Ovary (tissue), 9 donors: ENCODE measurements around the gene DHRS3. TPM values are rescaled to one million over a fixed set of nuclear protein-coding genes. Genes with fewer than 3 reads are reported as not detected.

Source experiments
- DNase-seq, 5 donors: peaks; one replicate each; pipeline ENCODE4 v3.0.0-alpha.2; 2019 to 2020
- H3K27ac ChIP-seq, 2 donors: fragments of 200-600 bp; one replicate each; pipeline versions ENCODE4 v1.5.1 to v1.8.0; 2019 to 2022
- H3K27me3 ChIP-seq: fragments of 200-600 bp; one replicate; pipeline ENCODE4 v1.8.0; 2022
- H3K36me3 ChIP-seq: fragments of 200-600 bp; sonication (generic); one replicate; pipeline ENCODE4 v1.5.1; 2019
- H3K4me1 ChIP-seq: one replicate; pipeline ENCODE4 v1.8.1; 2013; ENCODE audit warnings: mild to moderate bottlenecking, moderate library complexity; ENCODE audit not compliant: insufficient read depth
- H3K4me3 ChIP-seq: fragments of 200-600 bp; sonication (generic); one replicate; pipeline ENCODE4 v1.5.1; 2017
- H3K9me3 ChIP-seq, 2 donors: fragments of 200-600 bp in 1 of 2; sonication (generic) in 1 of 2; one replicate each; pipeline versions ENCODE4 v1.5.1 to v1.8.1; 2013 to 2019; ENCODE audit warnings: mild to moderate bottlenecking in 1 of 2, moderate library complexity in 1 of 2
- EP300 ChIP-seq: sonication (generic); formaldehyde crosslinking; IDR thresholded peaks from one replicate; pipeline ENCODE4 v1.6.1; 2017; ENCODE audit warnings: antibody characterized with exemption
- POLR2A ChIP-seq: fragments of 450-650 bp; IDR thresholded peaks from one replicate; pipeline ENCODE4 v1.6.1; 2017; ENCODE audit warnings: antibody characterized with exemption, mild to moderate bottlenecking, moderate library complexity
- WGBS, 3 donors: extraction: QIAGEN DNeasy Blood & Tissue Kit in 1 of 3; methylation state at CpG; one replicate each; pipeline versions ENCODE4 v1.1.5 to v1.1.7; 2013 to 2017; 5-methylcytosine and 5-hydroxymethylcytosine counted together
- intact Hi-C, 4 donors: fragments of 100-400 bp; cut with DNase I; formaldehyde crosslinking; loops; one replicate each; pipeline versions ENCODE4 v1.11.0 to v1.15.1; 2022 to 2023
- polyA plus RNA-seq, 2 donors: library from polyadenylated mRNA; stranded (reverse); fragments of 200-250 nt in 1 of 2; fragments of 350-450 nt in 1 of 2; fragmentation: Illumina TruSeq in 1 of 2; extraction: RNeasy Lipid Tissue Mini Kit (QIAGEN cat#74804) in 1 of 2; gene quantifications; one replicate each; pipeline ENCODE4 v1.2.3, GENCODE V29; 2013 to 2014
- total RNA-seq, 7 donors: library from RNA; depleted of rRNA in 2 of 7; stranded (reverse); fragments of >200 nt in 2 of 7; fragmentation: NEBNext Ultra II Directional in 3 of 7; extraction: Animal tissue kit (Norgen Biotek cat#: 25700) in 3 of 7; gene quantifications; one replicate each; pipeline versions ENCODE4 v1.1.0 to v1.2.4, GENCODE V29; 2016 to 2023
- TF ChIP-seq, protein P1 (sequence below), 3 donors: fragments of 450-650 bp in 2 of 3; fragments of 200-600 bp in 1 of 3; IDR thresholded peaks; one replicate each; pipeline versions ENCODE4 v1.5.1 to v1.8.0; 2016 to 2022; ENCODE audit warnings: antibody characterized with exemption in 3 of 3, mild to moderate bottlenecking in 1 of 3
- donor health status: DM: no; HTN: no; CAD: no; lungs with moderate emphysema.
- donor health status: DM: no; HTN: no; CAD: no.
- donor health status: Bipolar disorder and iron deficiency.
- donor health status: DM: yes; HTN: yes; CAD: no.
- donor health status: DM: no; HTN: no; CAD: no.
- donor health status: DM: yes; HTN: yes; CAD: no.

DHRS3 gene
- total and polyA plus RNA-seq, 9 donors = 25.8 to 92.3 (median 48.3) TPM

- Histone ChIP-seq H3K4me1 (peaks cover 23% of the 10 kb centered on the region), H3K4me3 (no peak overlapping the region), H3K27me3 (no peaks in the 10 kb centered on the region), H3K27ac (no peak overlapping the region), H3K9me3 (no peaks in the 10 kb centered on the region), H3K36me3 (no peaks in the 10 kb centered on the region)
- 43 to 60% (median 49%) methylated on average over 16 of the region's 16 CpGs for WGBS, 3 donors
- TF ChIP-seq, protein P1, sequence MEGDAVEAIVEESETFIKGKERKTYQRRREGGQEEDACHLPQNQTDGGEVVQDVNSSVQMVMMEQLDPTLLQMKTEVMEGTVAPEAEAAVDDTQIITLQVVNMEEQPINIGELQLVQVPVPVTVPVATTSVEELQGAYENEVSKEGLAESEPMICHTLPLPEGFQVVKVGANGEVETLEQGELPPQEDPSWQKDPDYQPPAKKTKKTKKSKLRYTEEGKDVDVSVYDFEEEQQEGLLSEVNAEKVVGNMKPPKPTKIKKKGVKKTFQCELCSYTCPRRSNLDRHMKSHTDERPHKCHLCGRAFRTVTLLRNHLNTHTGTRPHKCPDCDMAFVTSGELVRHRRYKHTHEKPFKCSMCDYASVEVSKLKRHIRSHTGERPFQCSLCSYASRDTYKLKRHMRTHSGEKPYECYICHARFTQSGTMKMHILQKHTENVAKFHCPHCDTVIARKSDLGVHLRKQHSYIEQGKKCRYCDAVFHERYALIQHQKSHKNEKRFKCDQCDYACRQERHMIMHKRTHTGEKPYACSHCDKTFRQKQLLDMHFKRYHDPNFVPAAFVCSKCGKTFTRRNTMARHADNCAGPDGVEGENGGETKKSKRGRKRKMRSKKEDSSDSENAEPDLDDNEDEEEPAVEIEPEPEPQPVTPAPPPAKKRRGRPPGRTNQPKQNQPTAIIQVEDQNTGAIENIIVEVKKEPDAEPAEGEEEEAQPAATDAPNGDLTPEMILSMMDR (IDR thresholded peaks at IDR 0.05) = no peak
- TF ChIP-seq EP300 = no peak
- no peak for TF ChIP-seq POLR2A
- intact Hi-C loops = no loop called here
- peak in 2 of 5 donors; percentile 67 to 72 for DNase-seq
Observed at GRCh38 chr1:12604114-12604874, 13.7 kb downstream of the DHRS3 start.

- Histone ChIP-seq H3K9me3 (no peaks in the 10 kb centered on the region), H3K27me3 (no peaks in the 10 kb centered on the region), H3K4me1 (peaks cover 26% of the 10 kb centered on the region), H3K4me3 (no peak overlapping the region), H3K27ac (no peak overlapping the region), H3K36me3 (no peaks in the 10 kb centered on the region)
- intact Hi-C loops = no loop called here
- TF ChIP-seq POLR2A (no peak), EP300 (no peak)
- DNase-seq = no peak
- WGBS, 3 donors = 73 to 81% (median 74%) methylated on average over 9 of the region's 9 CpGs
Observed at GRCh38 chr1:12603224-12603623, 14.8 kb downstream of the DHRS3 start.

- Histone ChIP-seq H3K9me3 (no peaks in the 10 kb centered on the region), H3K4me1 (peaks cover 26% of the 10 kb centered on the region), H3K27me3 (no peaks in the 10 kb centered on the region), H3K27ac (no peak overlapping the region), H3K36me3 (no peaks in the 10 kb centered on the region), H3K4me3 (no peak overlapping the region)
- DNase-seq = no peak
- 62 to 80% (median 76%) methylated on average over 6 of the region's 6 CpGs for WGBS, 3 donors
- TF ChIP-seq EP300 = no peak
- TF ChIP-seq, protein P1 (IDR thresholded peaks at IDR 0.05) = no peak
- TF ChIP-seq POLR2A = no peak
- intact Hi-C loops = no loop called here
Observed at GRCh38 chr1:12602659-12603024, 15.4 kb downstream of the DHRS3 start.

GRCh38 chr1:12601700-12602658 is 16.0 kb downstream of the DHRS3 start:
- Histone ChIP-seq H3K9me3 (no peaks in the 10 kb centered on the region), H3K27me3 (no peaks in the 10 kb centered on the region), H3K4me1 (peaks cover 26% of the 10 kb centered on the region), H3K27ac (no peak overlapping the region), H3K4me3 (no peak overlapping the region), H3K36me3 (no peaks in the 10 kb centered on the region)
- TF ChIP-seq, protein P1 (IDR thresholded peaks at IDR 0.05) = no peak
- no peak for TF ChIP-seq EP300
- TF ChIP-seq POLR2A = no peak
- peak in 2 of 5 donors; percentile 60 to 73 for DNase-seq
- 55 to 72% (median 66%) methylated on average over 13 of the region's 13 CpGs for WGBS, 3 donors
- intact Hi-C loops = no loop called here
